Heart left ventricle (tissue), 16 donors: Measurements from ENCODE around the gene MTF2. TPM values are rescaled to one million over a fixed set of nuclear protein-coding genes. Genes with fewer than 3 reads are reported as not detected.

Source experiments
- ATAC-seq, 4 donors: fragments of 200-7000 bp; cut with Tn5 transposase; one replicate each; pipeline ENCODE4 v1.9.1; 2020 to 2022; ENCODE audit warnings: moderate library complexity in 4 of 4, mild to moderate bottlenecking in 3 of 4, moderate number of reproducible peaks in 1 of 4
- DNase-seq, 5 donors: peaks; one replicate each; pipeline ENCODE4 v3.0.0-alpha.2; 2020
- H3K27ac ChIP-seq, 12 donors: fragments of 200-600 bp; sonication (generic) in 4 of 12; one replicate each; pipeline versions ENCODE4 v1.5.0 to v1.8.0; 2016 to 2022; ENCODE audit warnings: mild to moderate bottlenecking in 2 of 12
- H3K27me3 ChIP-seq, 9 donors: fragments of 200-600 bp; sonication (generic) in 2 of 9; one replicate each; pipeline versions ENCODE4 v1.5.1 to v1.8.0; 2016 to 2022; ENCODE audit warnings: mild to moderate bottlenecking in 3 of 9
- H3K36me3 ChIP-seq, 9 donors: fragments of 200-600 bp; sonication (generic) in 2 of 9; one replicate each; pipeline versions ENCODE4 v1.5.0 to v1.8.0; 2018 to 2022; ENCODE audit warnings: mild to moderate bottlenecking in 2 of 9
- H3K4me1 ChIP-seq, 12 donors: fragments of 200-600 bp; sonication (generic) in 4 of 12; one replicate each; pipeline versions ENCODE4 v1.5.0 to v1.8.0; 2016 to 2022; ENCODE audit warnings: mild to moderate bottlenecking in 3 of 12
- H3K4me3 ChIP-seq, 12 donors: fragments of 200-600 bp; sonication (generic) in 4 of 12; one replicate each; pipeline versions ENCODE4 v1.5.0 to v1.8.0; 2017 to 2022; ENCODE audit warnings: mild to moderate bottlenecking in 9 of 12, moderate library complexity in 4 of 12
- H3K9me3 ChIP-seq, 12 donors: fragments of 200-600 bp; sonication (generic) in 4 of 12; one replicate each; pipeline versions ENCODE4 v1.5.0 to v1.8.0; 2016 to 2022; ENCODE audit warnings: mild to moderate bottlenecking in 1 of 12
- POLR2A ChIP-seq, 2 donors: fragments of 450-650 bp; IDR thresholded peaks; one replicate each; pipeline ENCODE4 v1.6.1; 2017; ENCODE audit warnings: antibody characterized with exemption in 2 of 2, mild to moderate bottlenecking in 2 of 2, moderate library complexity in 2 of 2
- WGBS, 4 donors: extraction: QIAGEN DNeasy Blood & Tissue Kit in 2 of 4; methylation state at CpG; one replicate each; pipeline versions ENCODE4 v1.1.5 to v1.1.7; 2013 to 2018; 5-methylcytosine and 5-hydroxymethylcytosine counted together
- intact Hi-C, 10 donors: fragments of 100-400 bp; cut with DNase I; formaldehyde crosslinking; loops; one replicate each; pipeline versions ENCODE4 v1.11.1 to v1.14.2; 2022
- polyA plus RNA-seq, 2 donors: library from polyadenylated mRNA; stranded (reverse); fragments of 200-250 nt; gene quantifications; one replicate each; pipeline ENCODE4 v1.2.3, GENCODE V29; 2013
- total RNA-seq, 9 donors: library from RNA; depleted of rRNA in 2 of 9; stranded (reverse); fragments of >200 nt in 2 of 9; fragmentation: NEBNext Ultra II Directional in 3 of 9; extraction: Animal tissue kit (Norgen Biotek cat#: 25700) in 3 of 9; gene quantifications; one replicate each; pipeline versions ENCODE4 v1.1.0 to v1.2.4, GENCODE V29; 2016 to 2023
- TF ChIP-seq, protein P1 (sequence below), 12 donors: fragments of 200-600 bp; sonication (generic) in 4 of 12; IDR thresholded peaks; one replicate each; pipeline versions ENCODE4 v1.5.0 to v1.8.0; 2018 to 2022; ENCODE audit warnings: antibody characterized with exemption in 12 of 12, mild to moderate bottlenecking in 5 of 12
- donor health status: ischemic (EF 13 %, LVEDD 7.1; RV severe dilation, severe dysfunction).
- donor health status: healthy with polysubstance abuse.
- donor health status: DM: no; HTN: yes; CAD: no.
- donor health status: DM: no; HTN: no; CAD: no.
- donor health status: ischemic (EF 25% LVEDD 6.9; RV normal size, moderate dysfunction).
- donor health status: ischemic (EF 25% LVEDD 5.7; RV mildly dilated, moderate dysfunction).
- donor health status: healthy.
- donor health status: DM: yes; HTN: yes; CAD: no.
- donor health status: ischemic (EF 35%, LVEDD 5.7; RV mildly dilated, moderate dysfunction).
- donor health status: nonischemic (EF 11% LVEDD 7.7; RV severe dilation, severe dysfunction).
- donor health status: DM: yes; HTN: yes; CAD: no.
- donor health status: PGD.
- donor health status: ischemic (EF 29% LVEDD 5.4; RV normal size, mild dysfunction).
- donor health status: nonischemic (EF 23%, LVEDD 6.1; RV moderate dilation, normal function).

MTF2 gene
- total and polyA plus RNA-seq, 11 donors: 4.8 to 11.4 (median 8.0) TPM

DNA sequence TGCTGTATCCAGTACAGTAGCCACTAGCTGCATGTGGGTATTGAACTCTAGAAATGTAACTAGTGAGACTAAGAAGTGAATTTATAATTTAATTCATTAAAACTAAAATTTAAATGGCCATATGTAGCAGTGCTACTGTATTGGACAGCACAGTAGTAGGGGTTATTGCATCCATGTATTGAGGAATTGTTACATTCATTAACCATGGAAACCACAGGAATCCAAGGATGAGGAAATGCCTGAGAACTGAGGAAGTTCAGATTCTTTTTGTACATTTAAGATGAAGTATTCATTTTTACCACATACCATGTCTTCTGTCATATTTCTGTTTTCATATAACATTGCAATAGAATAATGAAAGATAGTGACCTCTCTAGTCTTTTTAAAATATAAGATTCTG, 2.6 kb downstream of the MTF2 start:
- no peaks in the 10 kb centered on the region for H3K27me3 ChIP-seq
- intact Hi-C loops: loop anchor here in 2 of 10 donors (2.0 to 5.0 kb wide), 2 partner anchors 96 to 97 kb away; no protein-coding TSS in a partner anchor
- peak overlapping the region in 5 of 12 donors; percentile 3 to 96 (median 91) for H3K4me3 ChIP-seq
- no peak for DNase-seq
- peak overlapping the region in 1 of 12 donors; percentile 18 for H3K27ac ChIP-seq
- peaks cover 0 to 43% (median 22%) of the 10 kb centered on the region in 12 donors for H3K4me1 ChIP-seq
- H3K9me3 ChIP-seq: peaks cover 0 to 13% (median 5%) of the 10 kb centered on the region in 12 donors
- ATAC-seq: no peak
- H3K36me3 ChIP-seq: peaks cover 0 to 19% (median 13%) of the 10 kb centered on the region in 9 donors
- no peak for TF ChIP-seq POLR2A (IDR thresholded peaks at IDR 0.05)
- TF ChIP-seq, protein P1, sequence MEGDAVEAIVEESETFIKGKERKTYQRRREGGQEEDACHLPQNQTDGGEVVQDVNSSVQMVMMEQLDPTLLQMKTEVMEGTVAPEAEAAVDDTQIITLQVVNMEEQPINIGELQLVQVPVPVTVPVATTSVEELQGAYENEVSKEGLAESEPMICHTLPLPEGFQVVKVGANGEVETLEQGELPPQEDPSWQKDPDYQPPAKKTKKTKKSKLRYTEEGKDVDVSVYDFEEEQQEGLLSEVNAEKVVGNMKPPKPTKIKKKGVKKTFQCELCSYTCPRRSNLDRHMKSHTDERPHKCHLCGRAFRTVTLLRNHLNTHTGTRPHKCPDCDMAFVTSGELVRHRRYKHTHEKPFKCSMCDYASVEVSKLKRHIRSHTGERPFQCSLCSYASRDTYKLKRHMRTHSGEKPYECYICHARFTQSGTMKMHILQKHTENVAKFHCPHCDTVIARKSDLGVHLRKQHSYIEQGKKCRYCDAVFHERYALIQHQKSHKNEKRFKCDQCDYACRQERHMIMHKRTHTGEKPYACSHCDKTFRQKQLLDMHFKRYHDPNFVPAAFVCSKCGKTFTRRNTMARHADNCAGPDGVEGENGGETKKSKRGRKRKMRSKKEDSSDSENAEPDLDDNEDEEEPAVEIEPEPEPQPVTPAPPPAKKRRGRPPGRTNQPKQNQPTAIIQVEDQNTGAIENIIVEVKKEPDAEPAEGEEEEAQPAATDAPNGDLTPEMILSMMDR (IDR thresholded peaks at IDR 0.05): no peak

DNA sequence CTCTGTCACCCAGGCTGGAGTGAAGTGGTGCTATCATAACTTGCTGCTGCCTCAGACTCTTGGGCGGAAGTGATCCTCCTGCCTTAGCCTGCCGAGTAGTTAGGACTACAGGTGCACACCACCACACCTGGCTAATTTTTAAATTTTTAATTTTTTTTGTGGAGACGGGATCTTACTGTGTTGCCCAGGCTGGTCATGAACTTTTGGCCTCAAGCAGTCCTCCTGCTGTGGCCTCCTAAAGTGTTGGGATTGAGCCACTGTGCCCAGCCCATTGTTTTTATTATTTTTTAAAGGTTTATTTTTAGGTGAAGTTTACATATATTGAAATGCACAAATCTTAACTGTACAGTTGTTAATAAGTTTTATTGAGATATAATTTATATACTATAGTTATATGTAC, 3.2 kb downstream of the MTF2 start:
- no peak for ATAC-seq
- TF ChIP-seq, protein P1 (IDR thresholded peaks at IDR 0.05): no peak
- TF ChIP-seq POLR2A (IDR thresholded peaks at IDR 0.05): no peak
- Histone ChIP-seq H3K9me3 (peaks cover 0 to 13% (median 5%) of the 10 kb centered on the region in 12 donors), H3K27me3 (no peaks in the 10 kb centered on the region), H3K36me3 (peaks cover 0 to 22% (median 13%) of the 10 kb centered on the region in 9 donors), H3K27ac (no peak overlapping the region), H3K4me1 (peaks cover 0 to 43% (median 22%) of the 10 kb centered on the region in 12 donors), H3K4me3 (no peak overlapping the region)
- no peak for DNase-seq
- intact Hi-C loops: loop anchor here in 1 of 10 donors (5.0 kb wide), 1 partner anchor 95 kb away; no protein-coding TSS in a partner anchor
- WGBS, 4 donors: 87 to 95% (median 90%) methylated on average over 3 of the region's 3 CpGs

DNA sequence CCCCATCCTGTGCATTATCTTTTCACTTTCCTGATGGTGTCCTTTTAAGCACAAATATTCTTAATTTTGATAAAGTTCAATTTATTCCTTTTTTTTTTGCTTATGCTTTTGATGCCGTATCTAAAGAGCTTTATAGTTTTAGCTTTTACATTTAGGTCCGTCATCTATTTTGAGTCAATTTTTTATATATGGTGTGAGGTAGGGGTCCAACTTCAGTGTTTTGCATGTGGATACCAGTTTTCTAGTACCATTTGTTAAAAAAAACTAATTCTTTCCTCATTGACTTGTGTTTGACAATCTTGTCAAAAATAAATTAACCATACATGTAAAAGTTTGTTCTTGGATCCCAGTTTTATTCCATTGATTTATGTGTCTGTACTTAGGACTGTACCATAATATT, 4.9 kb downstream of the MTF2 start:
- ATAC-seq: no peak
- no peak for DNase-seq
- 95 to 99% (median 97%) methylated on average over 2 of the region's 2 CpGs for WGBS, 4 donors
- no peaks in the 10 kb centered on the region for H3K27me3 ChIP-seq
- no peak for TF ChIP-seq POLR2A (IDR thresholded peaks at IDR 0.05)
- TF ChIP-seq, protein P1 (IDR thresholded peaks at IDR 0.05): no peak
- no peak overlapping the region for H3K4me3 ChIP-seq
- peaks cover 0 to 22% (median 13%) of the 10 kb centered on the region in 9 donors for H3K36me3 ChIP-seq
- H3K27ac ChIP-seq: no peak overlapping the region
- intact Hi-C loops: loop anchor here in 1 of 10 donors (5.0 kb wide), 1 partner anchor 93 kb away; no protein-coding TSS in a partner anchor
- H3K4me1 ChIP-seq: peaks cover 0 to 38% (median 21%) of the 10 kb centered on the region in 12 donors
- H3K9me3 ChIP-seq: peaks cover 0 to 13% (median 5%) of the 10 kb centered on the region in 12 donors

DNA sequence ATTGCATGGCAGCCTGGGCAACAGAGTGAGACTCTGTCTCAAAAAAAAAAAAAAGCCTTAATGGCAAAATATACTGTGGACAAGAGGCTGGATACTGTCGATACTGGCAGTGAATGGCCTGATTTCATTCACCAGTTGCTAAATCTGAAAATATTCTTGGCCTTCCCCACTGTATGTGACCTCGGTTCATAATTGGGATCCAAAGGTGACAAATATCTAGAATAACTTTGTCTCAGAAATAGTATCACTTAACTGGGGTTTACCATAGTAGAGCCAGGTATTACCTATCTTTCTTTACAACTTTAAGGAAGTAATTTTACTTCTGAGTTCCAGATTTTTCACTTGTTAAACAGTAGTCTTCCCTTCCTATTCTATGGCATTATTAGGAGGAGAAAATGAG, 8.4 kb downstream of the MTF2 start:
- DNase-seq (no peak), ATAC-seq (no peak)
- Histone ChIP-seq H3K4me1 (peaks cover 0 to 15% (median 0%) of the 10 kb centered on the region in 12 donors), H3K27ac (no peak overlapping the region), H3K4me3 (no peak overlapping the region), H3K27me3 (no peaks in the 10 kb centered on the region), H3K36me3 (peaks cover 0 to 22% (median 13%) of the 10 kb centered on the region in 9 donors), H3K9me3 (peaks cover 0 to 13% (median 5%) of the 10 kb centered on the region in 12 donors)
- 57 to 69% (median 63%) methylated on average over 2 of the region's 2 CpGs for WGBS, 4 donors
- TF ChIP-seq POLR2A (IDR thresholded peaks at IDR 0.05): no peak
- intact Hi-C loops: no loop called here
